Fibroblast of skin of right quadriceps (primary cell): ENCODE results near the gene NOTCH2NLA.
"Not testable (repeated sequence)": the region's sequence is repeated elsewhere in the genome, so short reads cannot be mapped to it uniquely, and the experiment has no call there.

ENCODE experiments used
- DNase-seq: peaks from one replicate; pipeline ENCODE4 v3.0.0-alpha.2; 2013

The NOTCH2NLA gene

GRCh38 chr1:146167273-146167672, 61.5 kb downstream of the NOTCH2NLA start:
- DNase-seq, result not testable (repeated sequence)

GRCh38 chr1:146144465-146144864, 84.4 kb downstream of the NOTCH2NLA start, which contains the start of gene NBPF10:
TSS of gene NBPF10 (minus strand) at chr1:146144804. CDS start at chr1:146144769, 35 bp downstream.
- DNase-seq, result not testable (repeated sequence)
